Right ventricle myocardium superior (tissue), 1 donor: ENCODE data around the gene ALLC. TPM values are rescaled to one million over a fixed set of nuclear protein-coding genes. Genes with fewer than 3 reads are reported as not detected.

Source experiments
- ATAC-seq: fragments of 200-7000 bp; cut with Tn5 transposase; one replicate; pipeline ENCODE4 v1.9.1; 2020; ENCODE audit warnings: mild to moderate bottlenecking; ENCODE audit not compliant: poor library complexity
- DNase-seq: peaks from one replicate; pipeline ENCODE4 v3.0.0-alpha.2; 2020
- intact Hi-C: fragments of 100-400 bp; cut with DNase I; formaldehyde crosslinking; loops from one replicate; pipeline ENCODE4 v1.11.2; 2022
- total RNA-seq: library from RNA; stranded (reverse); fragmentation: NEBNext Ultra II Directional; extraction: Animal tissue kit (Norgen Biotek cat#: 25700); gene quantifications from one replicate; pipeline ENCODE4 v1.2.1, GENCODE V29; 2021
- donor health status: DM: no; HTN: yes; CAD: no; lungs with severe emphysema.

The ALLC gene
- total RNA-seq, 1 donor from 2014 or later: not detected

DNA sequence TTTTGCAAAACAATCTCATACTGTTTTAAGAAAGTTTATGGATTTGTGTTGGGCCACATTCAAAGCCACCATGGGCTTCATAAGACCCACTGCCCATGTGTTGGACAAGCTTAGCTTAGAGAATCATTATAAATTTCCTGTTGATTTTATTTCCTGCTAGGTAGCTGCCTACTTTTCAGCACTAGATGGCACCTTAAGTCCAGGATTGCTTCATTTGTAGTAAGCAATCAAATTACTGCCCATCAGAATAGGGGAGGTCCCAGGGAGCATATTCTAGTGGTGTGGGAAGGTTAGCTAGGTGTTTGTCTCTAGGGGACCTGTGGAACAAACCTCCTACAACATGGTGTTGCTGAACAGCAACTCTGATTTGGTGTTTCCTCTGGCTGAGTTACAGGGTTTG is 34.4 kb downstream of the ALLC start:
- intact Hi-C loops: no loop called here

DNA sequence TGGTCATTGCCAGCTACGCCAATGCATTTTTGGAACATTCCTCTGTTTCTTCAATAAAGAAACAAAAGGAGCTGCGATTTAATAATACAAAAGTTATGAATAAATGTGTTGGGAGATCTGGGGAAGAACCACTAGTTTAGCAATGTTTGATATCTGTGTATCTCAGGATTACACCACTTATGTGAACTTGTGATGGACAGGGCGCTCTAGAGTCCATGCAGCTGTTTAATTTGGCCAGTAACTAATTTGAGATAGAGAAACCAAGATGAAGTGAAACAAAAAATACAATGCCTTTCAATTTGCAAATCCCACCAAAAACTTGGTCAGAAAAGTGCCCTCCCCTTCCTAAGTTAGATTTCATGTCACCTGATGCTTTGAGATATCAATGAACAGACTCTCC is 38.5 kb downstream of the ALLC start:
- intact Hi-C loops: no loop called here
- DNase-seq (no peak), ATAC-seq (no peak)

More for the DNA sequence above, 34.4 kb downstream of the ALLC start:
- no peak for DNase-seq
- no peak for ATAC-seq

DNA sequence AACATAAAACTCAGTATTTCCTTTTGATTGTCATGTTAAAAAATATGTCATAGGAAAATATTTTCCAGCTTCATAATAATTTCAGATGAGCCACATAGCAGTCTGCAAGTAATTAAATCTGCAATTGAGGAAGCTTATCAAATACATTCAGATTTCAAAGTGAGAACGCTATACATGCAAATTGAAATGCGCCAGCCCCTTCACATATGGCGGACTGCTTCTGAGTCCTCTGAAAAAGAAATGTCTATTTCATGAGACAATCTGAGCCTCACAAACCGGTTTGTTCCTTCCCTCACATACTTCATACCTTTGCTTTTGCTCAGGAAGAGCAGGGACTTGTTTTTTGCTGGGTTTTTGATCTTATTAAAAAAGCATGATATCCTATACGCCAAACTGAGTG is 43.1 kb downstream of the ALLC start:
- intact Hi-C loops: no loop called here
- ATAC-seq: no peak

DNA sequence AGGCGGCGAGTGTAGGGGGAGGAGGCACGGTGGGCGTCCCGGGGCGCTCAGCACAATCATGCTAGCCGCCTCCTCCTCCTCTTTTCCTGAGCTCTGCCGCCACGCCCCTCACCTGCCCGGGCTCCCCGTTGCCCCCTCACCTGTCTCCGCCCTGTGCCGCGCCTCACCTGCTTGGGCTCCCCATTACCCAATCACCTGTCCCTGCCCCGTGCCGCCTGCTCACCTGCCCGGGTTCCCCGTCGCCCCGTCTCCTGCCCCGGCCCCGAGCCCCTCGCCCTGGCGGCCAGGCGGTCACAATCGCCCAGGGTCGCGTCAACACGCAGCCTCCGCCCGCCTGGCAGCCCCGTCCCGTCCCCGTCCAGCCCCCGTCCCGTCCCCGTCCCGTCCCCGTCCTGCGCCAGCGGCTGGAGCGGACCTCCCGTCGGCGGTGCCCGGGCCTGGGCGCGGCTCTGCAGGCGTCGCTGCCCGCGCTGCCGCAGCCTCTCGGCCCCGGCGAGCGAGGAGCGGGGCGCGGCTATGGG is 45.3 kb downstream of the ALLC start, which contains the start of gene DCDC2C:
Gene DCDC2C, plus strand, starts transcription at position 340 of the 521 bp plus-strand sequence. Its CDS starts 177 bp downstream, at position 517.
- intact Hi-C loops: no loop called here
- no peak for DNase-seq
- peak; percentile 18 for ATAC-seq

More for the DNA sequence above, 43.1 kb downstream of the ALLC start:
- DNase-seq: no peak

DNA sequence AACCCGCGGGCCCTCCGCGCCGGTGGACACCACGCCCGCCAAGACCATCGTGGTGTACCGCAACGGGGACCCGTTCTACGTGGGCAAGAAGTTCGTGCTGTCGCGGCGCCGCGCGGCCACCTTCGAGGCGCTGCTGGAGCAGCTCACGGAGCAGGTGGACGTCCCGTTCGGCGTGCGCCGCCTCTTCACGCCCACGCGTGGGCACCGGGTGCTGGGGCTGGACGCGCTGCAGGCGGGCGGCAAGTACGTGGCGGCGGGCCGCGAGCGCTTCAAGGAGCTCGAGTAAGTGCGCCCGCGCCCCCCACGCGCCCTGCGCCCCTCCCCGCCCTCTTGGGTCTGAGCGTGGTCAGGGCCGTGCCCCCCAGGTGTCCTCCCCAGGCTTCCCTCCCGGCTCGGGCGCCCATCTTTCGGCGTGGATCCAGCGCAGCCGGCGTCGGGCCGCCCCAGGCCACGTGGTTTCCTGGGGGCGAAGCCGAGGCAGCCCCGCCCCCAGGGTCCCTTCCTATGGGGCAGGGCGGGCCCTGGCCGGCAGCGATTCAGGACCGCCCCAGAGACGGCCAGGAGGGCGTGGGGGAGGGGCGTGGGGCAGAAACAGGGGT is 45.9 kb downstream of the ALLC start:
- intact Hi-C loops: no loop called here

DNA sequence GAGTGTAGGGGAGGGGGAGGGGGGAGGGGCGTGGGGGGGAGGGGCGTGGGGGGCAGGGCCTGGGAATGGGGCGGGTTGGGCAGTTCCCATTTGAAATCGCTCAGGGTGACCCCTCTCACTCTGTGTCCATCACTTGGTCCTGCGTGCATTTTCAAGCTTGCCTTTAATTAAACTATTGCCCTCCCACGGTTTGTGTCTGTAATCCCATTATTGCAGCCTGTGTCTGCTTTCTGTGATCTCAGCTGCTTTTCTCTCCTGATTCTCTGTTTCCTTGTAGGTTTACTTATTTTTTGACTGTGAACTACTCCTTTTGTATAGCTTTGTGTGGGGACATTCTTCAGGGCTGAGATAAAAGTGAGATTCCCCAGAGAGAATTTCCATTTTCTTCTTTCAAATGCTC is 46.7 kb downstream of the ALLC start:
- DNase-seq (no peak), ATAC-seq (no peak)
- intact Hi-C loops: no loop called here

More for the DNA sequence above, 45.9 kb downstream of the ALLC start:
- DNase-seq (no peak), ATAC-seq (no peak)

DNA sequence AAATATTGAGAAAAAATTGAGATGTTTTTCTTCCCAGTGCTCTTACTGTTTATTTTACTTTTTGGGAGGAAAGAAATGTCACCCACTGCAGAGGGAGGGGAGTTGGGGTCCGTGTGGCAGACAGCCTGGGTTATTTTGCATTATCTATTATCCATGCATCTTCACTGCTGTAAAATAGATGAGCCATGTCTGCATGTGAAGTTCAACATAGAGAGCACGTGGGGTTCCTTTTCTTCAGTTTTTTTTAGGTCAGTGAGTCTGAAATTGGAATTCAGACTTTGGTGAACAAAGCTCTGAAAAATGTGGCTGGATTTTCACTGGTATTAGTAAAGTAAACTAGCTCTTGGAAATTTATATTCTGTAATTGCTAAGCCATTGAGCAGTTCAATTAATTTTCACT is 47.8 kb downstream of the ALLC start:
- intact Hi-C loops: no loop called here
- ATAC-seq (no peak), DNase-seq (no peak)

DNA sequence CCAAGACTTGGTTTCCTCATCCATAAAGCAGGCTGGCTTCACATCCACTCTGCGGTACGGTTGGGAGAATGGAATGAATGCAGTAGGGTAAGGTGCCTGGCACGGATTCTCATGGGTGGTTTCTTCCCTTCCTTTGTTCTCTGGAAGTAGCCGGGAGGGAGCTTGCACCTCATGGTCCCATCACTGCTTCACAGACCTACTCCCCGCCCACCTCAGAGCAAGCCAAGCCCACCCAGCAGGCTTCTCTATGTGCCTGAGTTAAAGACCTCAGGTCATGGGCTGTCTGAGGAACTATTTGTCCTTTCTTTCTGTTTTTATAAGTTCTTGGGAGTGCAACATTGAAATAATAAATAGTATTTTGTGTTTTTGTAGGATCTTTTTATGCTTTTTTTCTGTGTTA is 48.9 kb downstream of the ALLC start:
- intact Hi-C loops: no loop called here
- ATAC-seq: no peak
- DNase-seq: no peak

DNA sequence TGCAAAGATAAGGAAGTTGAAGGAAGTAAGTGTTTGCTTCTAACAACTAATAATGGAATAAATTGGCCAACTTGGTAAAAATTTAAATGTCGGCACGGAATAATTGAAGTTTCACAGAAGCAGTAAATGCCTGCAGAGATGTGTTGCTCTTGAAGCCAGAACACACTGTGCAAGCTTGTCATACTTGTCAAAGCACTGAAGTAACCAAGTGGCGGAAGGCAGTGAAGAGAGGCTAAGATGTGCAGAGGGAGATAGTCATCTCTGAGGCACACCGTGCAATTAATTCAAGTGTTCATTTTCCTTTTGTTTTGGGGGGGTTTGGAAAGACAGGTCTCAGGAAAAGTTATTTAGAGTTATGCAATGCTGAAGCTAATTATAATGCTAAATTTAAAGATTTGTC is 50.6 kb downstream of the ALLC start:
- ATAC-seq (no peak), DNase-seq (no peak)
- intact Hi-C loops: no loop called here

DNA sequence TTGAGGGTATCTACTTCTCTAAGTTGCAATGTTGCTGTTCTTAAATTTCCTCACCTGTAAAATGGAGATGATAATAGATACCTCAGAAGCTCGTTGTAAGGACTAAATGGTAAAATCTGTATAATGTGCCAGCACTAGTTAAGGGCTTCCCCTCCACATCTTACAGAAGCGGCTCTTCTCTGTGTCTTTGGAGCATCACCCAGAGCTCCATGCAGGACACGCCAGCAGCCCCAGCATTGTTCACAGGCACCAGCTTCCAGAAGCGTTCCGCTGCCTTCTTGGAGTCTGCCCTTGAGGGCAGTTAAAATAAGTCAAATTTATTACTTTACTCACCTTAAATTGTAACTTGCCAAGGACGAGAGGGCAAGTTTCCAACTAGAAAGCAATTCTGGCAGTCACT is 51.2 kb downstream of the ALLC start:
- intact Hi-C loops: no loop called here
- DNase-seq (no peak), ATAC-seq (no peak)

DNA sequence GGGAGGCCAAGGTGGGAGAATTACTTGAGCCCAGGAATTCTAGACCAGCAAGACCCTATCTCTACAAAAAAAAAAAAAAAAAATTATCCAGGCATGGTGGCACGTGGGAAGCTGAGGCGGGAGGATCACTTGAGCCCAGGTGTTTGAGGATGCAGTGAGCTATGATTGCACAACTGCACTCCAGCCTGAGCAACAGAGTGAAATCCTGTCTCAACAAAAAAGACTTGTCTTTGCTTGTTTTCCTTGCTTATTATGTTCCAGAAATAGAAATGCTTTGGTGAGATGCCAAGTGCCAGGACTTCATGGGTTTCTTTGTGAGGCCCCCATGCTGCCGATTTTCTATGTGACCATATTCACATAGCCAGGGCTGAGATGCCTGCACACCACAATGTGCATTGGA is 54.4 kb downstream of the ALLC start:
- ATAC-seq: no peak
- intact Hi-C loops: no loop called here
- DNase-seq: no peak

DNA sequence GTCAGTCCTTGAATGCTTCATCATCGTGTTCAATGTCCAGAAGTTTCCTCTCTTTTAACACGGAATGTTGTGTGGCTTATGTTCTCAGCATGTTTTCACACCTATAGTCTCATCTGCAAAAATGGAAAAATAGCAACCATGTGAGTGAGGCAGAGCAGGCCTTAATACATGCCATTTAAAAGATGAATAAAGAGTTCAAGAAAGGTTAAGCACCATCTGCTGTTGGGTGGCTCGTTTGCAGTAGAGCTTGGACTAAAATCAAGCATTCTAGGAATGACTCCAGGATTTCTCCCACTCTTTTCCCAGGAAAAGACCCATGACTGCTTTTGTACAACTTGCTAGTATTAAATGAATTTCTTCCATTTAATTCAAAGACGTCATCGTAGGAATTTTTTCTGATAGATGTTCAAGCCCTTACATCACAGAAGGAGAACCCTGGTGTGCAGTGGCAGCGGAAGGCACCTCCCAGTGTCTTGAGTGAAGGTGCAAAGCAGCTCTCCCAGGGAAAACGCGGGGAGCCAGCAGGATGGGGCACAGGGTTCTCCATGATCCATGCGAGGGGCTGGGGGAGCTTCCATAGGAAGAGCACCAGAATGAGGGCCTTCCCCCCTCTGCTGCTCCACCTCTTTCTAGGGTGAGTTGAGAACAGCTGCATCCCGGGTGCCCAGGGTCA is 55.0 kb downstream of the ALLC start:
- intact Hi-C loops: no loop called here
- ATAC-seq: no peak
- DNase-seq: no peak

DNA sequence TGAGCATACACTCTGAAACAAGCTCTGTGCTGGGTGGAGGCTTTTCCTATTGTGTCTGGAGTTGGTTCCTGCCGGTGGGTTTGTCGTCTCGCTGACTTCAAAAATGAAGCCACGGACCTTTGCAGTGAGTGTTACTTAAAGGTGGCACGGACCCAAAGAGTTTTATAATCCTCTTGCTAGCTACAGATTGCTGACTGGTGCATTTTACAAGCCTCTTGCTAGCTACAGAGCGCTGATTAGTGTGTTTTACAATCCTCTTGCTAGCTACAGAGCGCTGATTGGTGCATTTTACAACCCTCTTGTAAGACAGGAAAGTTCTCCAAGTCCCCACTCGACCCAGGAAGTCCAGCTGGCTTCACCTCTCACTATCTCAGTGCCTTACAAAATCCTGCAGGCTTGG is 60.7 kb downstream of the ALLC start:
- no peak for ATAC-seq
- intact Hi-C loops: no loop called here
- no peak for DNase-seq

DNA sequence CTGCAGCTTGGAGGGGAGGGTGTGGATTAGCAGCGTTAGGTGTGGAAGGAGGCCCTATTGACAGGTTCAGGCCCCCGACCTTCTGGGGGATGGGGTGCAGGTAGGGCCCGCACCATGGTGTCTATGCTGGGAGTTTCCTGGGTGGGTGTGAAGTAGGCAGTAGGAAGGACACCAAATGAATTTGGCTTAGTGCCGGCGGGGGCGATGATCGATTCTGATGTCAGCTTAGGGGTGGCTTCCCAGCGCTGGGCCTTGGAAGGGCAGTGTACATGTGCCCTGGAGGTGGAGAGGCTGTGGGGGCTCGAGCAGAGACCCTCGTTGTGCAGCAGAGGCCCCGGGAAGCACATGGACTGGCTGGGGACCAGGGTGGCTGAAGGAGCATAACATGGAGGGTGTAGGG is 67.0 kb downstream of the ALLC start:
- ATAC-seq: no peak
- intact Hi-C loops: no loop called here
- no peak for DNase-seq

DNA sequence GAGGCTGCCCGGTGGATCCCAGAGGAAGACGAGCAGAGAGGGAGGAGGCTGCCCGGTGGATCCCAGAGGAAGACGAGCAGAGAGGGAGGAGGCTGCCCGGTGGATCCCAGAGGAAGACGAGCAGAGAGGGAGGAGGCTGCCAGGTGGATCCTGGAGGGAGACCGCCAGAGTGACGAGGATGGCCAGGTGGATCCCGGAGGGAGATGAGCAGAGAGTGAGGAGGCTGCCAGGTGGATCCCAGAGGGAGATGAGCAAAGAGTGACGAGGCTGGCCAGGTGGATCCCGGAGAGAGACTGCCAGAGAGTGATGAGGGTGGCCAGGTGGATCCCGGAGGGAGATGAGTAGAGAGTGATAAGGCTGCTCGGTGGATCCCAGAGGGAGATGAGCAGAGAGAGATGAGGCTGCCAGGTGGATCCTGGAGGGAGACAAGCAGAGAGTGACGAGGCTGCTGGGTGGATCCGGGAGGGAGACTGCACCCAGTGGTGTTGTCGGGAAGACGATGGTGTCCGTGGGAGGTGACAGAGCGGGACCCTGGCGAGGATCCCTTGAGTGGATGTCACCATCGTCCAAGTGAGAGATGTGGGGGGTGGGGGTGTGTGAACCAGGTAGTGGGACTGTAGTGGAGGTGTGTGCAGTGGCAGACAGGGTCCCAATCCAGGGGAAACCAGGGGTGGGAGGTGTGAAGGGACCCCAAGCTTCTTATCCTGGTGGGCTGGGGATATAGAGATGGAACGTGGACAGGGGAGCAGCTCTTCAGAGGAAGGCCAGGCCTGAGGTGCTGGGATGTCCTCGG is 67.7 kb downstream of the ALLC start:
- intact Hi-C loops: no loop called here
- ATAC-seq: no peak
- no peak for DNase-seq

DNA sequence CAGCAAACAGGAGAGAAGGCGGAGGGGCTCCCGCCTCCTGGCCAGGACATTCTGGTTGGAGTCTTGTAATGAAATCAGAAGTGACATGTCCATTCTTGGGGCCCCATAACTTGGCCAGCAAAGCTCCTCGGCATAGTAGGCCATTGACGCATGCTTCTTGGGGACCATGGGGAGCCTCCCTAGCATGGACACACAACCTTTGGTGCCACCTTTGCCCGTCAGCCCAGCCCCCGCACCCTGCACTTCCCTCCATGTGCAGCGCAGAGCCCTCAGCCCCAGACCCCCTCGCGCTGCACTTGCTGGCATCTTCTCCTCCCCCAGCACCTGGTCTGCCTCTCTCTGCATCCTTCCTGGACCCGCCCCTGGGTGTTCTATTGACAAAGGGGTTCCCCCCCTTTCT is 68.5 kb downstream of the ALLC start:
- intact Hi-C loops: no loop called here
- no peak for ATAC-seq
- no peak for DNase-seq

DNA sequence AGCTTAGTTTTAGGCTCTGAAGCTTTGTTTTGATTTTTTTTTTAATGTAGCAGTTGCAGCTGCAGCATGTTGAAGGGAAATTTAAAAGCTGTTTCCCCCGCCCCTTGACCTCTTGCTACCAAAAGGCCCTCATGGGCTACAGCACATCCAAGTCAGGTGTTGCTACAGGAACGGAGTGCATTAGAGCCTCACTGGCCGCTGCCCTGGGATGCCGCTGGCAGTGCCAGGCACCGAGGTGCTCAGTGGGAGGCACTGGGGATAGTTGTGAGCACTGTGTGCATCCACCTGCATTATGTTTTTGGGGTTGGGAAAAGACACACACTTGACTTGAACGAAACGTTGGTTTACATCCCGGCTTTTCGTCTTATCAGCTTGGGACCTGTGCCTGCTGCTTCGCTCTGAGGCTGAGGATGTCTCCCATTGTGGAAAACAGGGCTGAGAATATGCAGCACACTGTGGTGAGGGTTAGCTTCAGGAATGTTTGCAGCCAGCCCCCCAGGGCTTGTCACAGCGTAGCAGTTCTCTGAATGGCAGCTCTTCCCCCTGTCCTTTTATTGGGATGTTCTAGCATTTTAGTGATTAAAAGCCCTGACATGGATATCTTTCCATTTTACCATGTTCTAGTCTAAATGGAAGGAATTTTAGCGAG is 69.5 kb downstream of the ALLC start:
- ATAC-seq (no peak), DNase-seq (no peak)
- intact Hi-C loops: no loop called here

DNA sequence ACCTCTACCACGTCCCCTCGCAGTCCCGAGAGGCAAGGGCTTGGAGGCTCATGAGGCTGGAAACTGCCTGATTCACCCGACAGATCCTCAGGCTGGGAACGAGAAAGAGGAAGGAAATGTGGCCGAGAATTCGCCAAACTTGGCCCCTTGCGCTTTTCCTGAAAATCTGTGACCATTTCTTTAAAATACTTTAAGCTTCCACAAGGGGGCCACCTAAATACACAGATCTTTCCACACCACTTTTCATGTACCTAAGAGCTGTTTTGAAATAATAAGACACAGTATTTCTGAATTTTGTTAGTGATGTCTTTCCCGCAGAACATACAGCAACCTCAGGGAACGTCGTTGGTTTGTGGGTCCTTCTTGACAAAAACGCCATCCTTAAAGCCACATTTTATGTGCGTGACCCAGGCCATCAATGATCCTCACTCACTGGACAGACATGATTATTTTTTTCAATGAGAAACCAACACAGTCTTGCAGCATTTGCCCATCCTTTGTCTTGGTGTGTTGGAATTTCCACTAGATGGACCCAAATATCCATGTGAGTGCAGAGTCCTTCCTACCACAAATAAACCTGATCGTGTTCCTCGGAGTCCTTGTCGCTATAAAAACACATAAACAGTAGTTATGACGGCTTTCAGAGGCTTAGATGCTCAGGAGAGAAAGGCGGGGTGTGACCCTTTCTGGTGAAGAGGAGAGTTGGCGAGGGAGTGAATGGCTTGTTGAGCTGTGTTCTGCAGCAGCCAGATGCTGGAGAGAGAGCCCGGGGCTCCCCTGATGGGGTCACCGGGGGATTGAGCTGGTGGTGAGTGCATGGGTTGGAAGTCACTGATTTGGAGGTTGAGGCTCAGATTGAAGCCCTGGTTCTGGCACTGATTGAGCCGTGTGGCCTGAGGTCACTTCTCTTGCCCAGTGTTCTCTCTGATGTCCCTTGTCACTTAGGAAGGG is 70.4 kb downstream of the ALLC start:
- intact Hi-C loops: no loop called here
- DNase-seq: no peak
- no peak for ATAC-seq
